ENCODE results near the gene PITPNM3.
A peak's percentile ranks its signal among the peaks of the same experiment; 100 is the strongest.

Gene PITPNM3

DNA sequence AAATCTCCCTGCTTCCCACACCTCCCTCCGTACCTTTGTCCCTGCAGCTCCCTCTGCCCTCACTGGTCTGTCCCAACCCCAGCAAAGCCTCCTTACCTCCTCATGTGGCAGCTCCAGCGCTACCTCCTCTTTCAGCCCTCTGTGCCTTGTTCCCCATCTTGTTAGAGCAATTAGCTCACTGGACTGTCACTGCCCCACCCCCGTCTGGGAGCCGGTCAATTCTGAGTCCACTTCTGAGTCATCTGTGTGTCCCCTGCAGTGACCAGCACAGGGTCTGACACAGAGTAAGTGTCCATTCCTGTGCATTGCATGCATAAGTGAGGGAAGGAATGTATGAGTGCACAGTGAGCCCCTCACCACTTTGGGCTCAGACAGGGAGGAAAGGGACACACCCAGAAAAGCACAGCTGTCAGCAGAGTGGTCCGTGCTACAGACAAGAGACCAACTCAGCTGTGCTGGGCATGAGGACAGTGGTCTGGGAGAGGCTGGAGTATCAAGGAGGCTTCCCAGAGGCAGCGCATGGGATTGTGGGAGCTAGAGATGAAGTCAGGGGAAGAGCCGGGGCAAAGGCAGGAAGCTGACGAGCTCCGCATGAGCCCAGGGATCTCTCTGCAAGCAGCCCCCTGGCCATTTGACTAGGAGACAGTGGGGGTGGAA lies 45.9 kb downstream of the PITPNM3 start:
- Histone ChIP-seq H3K27ac (no peak overlapping the region), H3K9me3 (ENCODE audit: severe bottlenecking) (no peaks in the 10 kb centered on the region), H3K36me3 (no peaks in the 10 kb centered on the region), H3K27me3 (ENCODE audit: insufficient read depth, low read depth, severe bottlenecking) (no peaks in the 10 kb centered on the region), H3K4me3 (ENCODE audit: low read depth, low read length) (no peak overlapping the region)
- DNase-seq: no peak
- TF ChIP-seq, protein P1, sequence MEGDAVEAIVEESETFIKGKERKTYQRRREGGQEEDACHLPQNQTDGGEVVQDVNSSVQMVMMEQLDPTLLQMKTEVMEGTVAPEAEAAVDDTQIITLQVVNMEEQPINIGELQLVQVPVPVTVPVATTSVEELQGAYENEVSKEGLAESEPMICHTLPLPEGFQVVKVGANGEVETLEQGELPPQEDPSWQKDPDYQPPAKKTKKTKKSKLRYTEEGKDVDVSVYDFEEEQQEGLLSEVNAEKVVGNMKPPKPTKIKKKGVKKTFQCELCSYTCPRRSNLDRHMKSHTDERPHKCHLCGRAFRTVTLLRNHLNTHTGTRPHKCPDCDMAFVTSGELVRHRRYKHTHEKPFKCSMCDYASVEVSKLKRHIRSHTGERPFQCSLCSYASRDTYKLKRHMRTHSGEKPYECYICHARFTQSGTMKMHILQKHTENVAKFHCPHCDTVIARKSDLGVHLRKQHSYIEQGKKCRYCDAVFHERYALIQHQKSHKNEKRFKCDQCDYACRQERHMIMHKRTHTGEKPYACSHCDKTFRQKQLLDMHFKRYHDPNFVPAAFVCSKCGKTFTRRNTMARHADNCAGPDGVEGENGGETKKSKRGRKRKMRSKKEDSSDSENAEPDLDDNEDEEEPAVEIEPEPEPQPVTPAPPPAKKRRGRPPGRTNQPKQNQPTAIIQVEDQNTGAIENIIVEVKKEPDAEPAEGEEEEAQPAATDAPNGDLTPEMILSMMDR (IDR thresholded peaks at IDR 0.05; ENCODE audit: low read depth, low read length): no peak

DNA sequence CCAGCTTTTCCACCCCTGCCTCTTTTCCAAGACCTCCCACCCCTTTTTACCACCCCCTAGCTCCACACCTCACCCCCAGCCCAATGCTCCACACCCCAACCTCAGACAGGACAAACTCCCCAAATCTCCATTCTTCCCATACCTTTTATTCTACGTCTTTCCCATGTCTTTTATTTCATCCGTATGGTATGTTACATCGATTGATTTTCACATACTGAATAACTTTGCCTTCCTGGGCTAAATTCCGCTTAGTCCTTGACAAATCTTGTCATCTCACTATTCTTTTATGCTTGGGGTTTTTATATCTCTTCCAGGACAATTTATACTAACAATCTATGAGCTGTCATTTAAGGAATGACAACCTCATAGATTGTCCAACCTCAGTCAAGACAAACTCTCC lies 46.4 kb downstream of the PITPNM3 start:
- Histone ChIP-seq H3K27ac (no peak overlapping the region), H3K27me3 (ENCODE audit: insufficient read depth, low read depth, severe bottlenecking) (no peaks in the 10 kb centered on the region), H3K4me3 (ENCODE audit: low read depth, low read length) (no peak overlapping the region), H3K9me3 (ENCODE audit: severe bottlenecking) (no peaks in the 10 kb centered on the region), H3K36me3 (no peaks in the 10 kb centered on the region)
- no peak for DNase-seq
- TF ChIP-seq, protein P1 (IDR thresholded peaks at IDR 0.05; ENCODE audit: low read depth, low read length): no peak

DNA sequence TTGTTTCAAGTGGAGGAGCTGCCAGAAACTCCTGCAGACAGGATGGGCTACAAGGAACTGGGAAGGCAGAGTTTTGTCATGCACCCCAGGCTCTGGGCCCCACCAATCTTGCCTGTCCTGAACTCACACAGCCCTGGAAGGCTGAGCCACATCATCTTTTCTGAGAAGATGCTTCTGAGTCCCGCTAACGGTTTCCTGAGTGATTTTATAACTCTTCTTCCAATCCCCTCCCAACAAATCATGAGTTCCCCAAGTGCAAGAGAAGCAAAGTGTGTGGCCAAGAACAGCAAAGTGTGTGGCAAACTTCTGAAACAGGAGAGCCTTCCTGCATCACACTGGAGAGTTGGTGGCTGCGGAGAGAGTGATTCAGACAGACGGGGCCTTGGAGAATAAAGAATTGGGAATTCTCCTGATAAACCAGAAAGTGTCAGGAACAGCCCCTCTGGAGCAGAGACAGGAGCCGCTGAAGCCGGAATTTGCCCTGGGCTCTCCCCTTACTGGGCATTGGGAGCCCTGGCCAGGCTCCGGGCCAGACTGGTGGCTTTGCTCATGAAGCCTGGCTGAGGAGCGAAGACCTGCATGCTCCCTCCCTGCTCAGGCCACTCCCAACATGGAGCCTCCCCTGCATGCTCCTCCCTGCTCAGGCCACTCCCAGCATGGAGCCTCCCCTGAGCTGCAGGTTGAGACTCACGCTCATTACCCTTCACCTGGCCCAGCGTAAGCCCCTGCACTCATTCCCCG lies 47.2 kb downstream of the PITPNM3 start:
- Histone ChIP-seq H3K36me3 (no peaks in the 10 kb centered on the region), H3K27me3 (ENCODE audit: insufficient read depth, low read depth, severe bottlenecking) (no peaks in the 10 kb centered on the region), H3K4me3 (ENCODE audit: low read depth, low read length) (no peak overlapping the region), H3K27ac (peak overlapping the region; percentile 12; the same call in 1 of the 2 replicates), H3K9me3 (ENCODE audit: severe bottlenecking) (no peaks in the 10 kb centered on the region)
- TF ChIP-seq, protein P1 (IDR thresholded peaks at IDR 0.05; ENCODE audit: low read depth, low read length): no peak
- peak; percentile 26 for DNase-seq

DNA sequence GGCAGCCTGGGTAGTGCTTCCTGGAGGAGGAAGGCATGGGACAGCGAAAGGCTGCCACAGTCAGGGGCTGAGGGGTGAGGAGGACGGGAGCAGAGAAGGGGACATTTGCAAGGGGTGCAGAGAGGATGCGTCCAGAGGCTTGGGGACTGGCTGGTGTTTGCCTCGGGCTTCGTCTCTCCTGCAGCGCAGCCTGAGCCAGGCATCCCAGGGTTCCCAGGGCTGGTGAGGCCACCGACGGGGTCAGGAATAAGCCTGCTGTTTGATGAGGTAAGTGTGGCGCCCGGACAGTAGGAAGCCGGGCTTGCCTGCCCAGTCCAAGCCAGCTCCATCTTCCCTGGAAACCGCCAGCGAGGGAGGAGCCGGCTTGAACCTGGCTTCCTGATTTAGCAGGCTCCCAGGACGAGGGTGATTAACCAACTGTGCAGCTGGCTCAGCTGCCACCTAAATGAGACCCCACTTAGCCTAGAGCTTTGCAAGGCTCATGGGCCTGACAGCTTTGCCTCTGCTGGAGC lies 47.8 kb downstream of the PITPNM3 start:
- H3K36me3 ChIP-seq: no peaks in the 10 kb centered on the region

DNA sequence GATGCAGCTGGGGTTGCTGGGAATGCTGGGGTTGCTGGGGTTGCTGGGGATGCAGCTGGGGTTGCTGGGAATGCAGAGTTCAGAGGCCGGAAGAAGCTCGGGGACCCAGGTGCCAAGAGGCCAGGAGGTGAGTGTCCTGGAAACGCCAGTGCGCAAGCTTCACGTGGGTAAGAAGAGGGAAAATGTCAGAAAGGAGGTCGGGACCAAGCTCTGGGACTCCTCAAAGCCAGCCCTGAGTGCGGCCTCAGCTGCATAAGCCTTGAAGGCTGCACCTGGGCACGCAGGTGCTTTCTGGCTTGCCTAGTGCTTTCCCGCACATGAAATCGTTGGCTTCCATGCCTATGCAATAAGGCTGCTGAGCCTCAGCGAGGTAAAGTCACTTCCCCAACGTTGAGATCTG lies 48.3 kb downstream of the PITPNM3 start:
- H3K4me3 ChIP-seq (ENCODE audit: low read depth, low read length): no peak overlapping the region

More for the DNA sequence above, 47.8 kb downstream of the PITPNM3 start:
- peak; percentile 75 for DNase-seq
- H3K4me3 ChIP-seq (ENCODE audit: low read depth, low read length): no peak overlapping the region
- H3K27ac ChIP-seq: peak overlapping the region; percentile 1; the same call in 1 of the 2 replicates
- no peaks in the 10 kb centered on the region for H3K27me3 ChIP-seq (ENCODE audit: insufficient read depth, low read depth, severe bottlenecking)
- TF ChIP-seq, protein P1 (IDR thresholded peaks at IDR 0.05; ENCODE audit: low read depth, low read length): no peak
- H3K9me3 ChIP-seq (ENCODE audit: severe bottlenecking): no peaks in the 10 kb centered on the region

More for the DNA sequence above, 48.3 kb downstream of the PITPNM3 start:
- no peaks in the 10 kb centered on the region for H3K9me3 ChIP-seq (ENCODE audit: severe bottlenecking)
- no peak overlapping the region for H3K27ac ChIP-seq
- H3K27me3 ChIP-seq (ENCODE audit: insufficient read depth, low read depth, severe bottlenecking): no peaks in the 10 kb centered on the region
- TF ChIP-seq, protein P1 (IDR thresholded peaks at IDR 0.05; ENCODE audit: low read depth, low read length): no peak
- DNase-seq: no peak
- H3K36me3 ChIP-seq: no peaks in the 10 kb centered on the region
